Thoracic aorta (tissue), 2 donors: ENCODE results near the gene ZBTB11. TPM values are rescaled to one million over a fixed set of nuclear protein-coding genes. Genes with fewer than 3 reads are reported as not detected.
A peak's percentile ranks its signal among the peaks of the same experiment; 100 is the strongest.
"Not testable (repeated sequence)": the region's sequence is repeated elsewhere in the genome, so short reads cannot be mapped to it uniquely, and the experiment has no call there.

ENCODE experiments used
- ATAC-seq: fragments of 150-250 bp; one replicate; pipeline ENCODE4 v1.8.0; 2017; ENCODE audit warnings: low read depth; ENCODE audit not compliant: insufficient number of reproducible peaks, low FRiP score
- DNase-seq: peaks from one replicate; pipeline ENCODE4 v3.0.0-alpha.2; 2020; ENCODE audit warnings: low spot score
- H3K27ac ChIP-seq, 2 donors: fragments of 200-600 bp; sonication (generic); 1 replicate in 1 of 2; 2 replicates in 1 of 2; pipeline ENCODE4 v1.5.1; 2016; ENCODE audit warnings: mild to moderate bottlenecking in 2 of 2, moderate library complexity in 2 of 2
- H3K27me3 ChIP-seq: fragments of 200-600 bp; sonication (generic); replicated peaks from 2 replicates; pipeline ENCODE4 v1.6.0; 2016; ENCODE audit warnings: mild to moderate bottlenecking; ENCODE audit not compliant: insufficient read depth
- H3K36me3 ChIP-seq: fragments of 200-600 bp; sonication (generic); one replicate; pipeline ENCODE4 v1.5.1; 2016
- H3K4me1 ChIP-seq, 2 donors: fragments of 200-600 bp; sonication (generic); 1 replicate in 1 of 2; 2 replicates in 1 of 2; pipeline versions ENCODE4 v1.5.1 to v1.6.0; 2016; ENCODE audit warnings: low read depth in 2 of 2, mild to moderate bottlenecking in 1 of 2; ENCODE audit not compliant: control insufficient read depth in 1 of 2
- H3K4me3 ChIP-seq: fragments of 200-600 bp; sonication (generic); 2 replicates; pipeline ENCODE4 v1.5.1; 2016; ENCODE audit warnings: mild to moderate bottlenecking
- H3K9me3 ChIP-seq: fragments of 200-600 bp; sonication (generic); 2 replicates; pipeline ENCODE4 v1.5.1; 2016
- CTCF ChIP-seq: fragments of 200-600 bp; sonication (generic); IDR thresholded peaks from one replicate; pipeline ENCODE4 v1.5.1; 2019; ENCODE audit warnings: antibody characterized with exemption
- total RNA-seq, 2 donors: library from RNA; depleted of rRNA; stranded (reverse); fragments of >200 nt; gene quantifications; one replicate each; pipeline versions ENCODE4 v1.1.0 to v1.2.3, GENCODE V29; 2016

ZBTB11 gene
- total RNA-seq, 2 donors from 2014 or later, result 17.7 to 26.6 TPM

- peaks cover 0 to 12% of the 10 kb centered on the region in 2 donors for H3K4me1 ChIP-seq
- peak; percentile 32 for TF ChIP-seq CTCF
- DNase-seq, H3K27ac ChIP-seq, H3K36me3 ChIP-seq, H3K9me3 ChIP-seq, H3K27me3 ChIP-seq, ATAC-seq, H3K4me3 ChIP-seq: not testable (repeated sequence)
Measured at GRCh38 chr3:101693540-101693939, 16.6 kb upstream of the ZBTB11 start.

- H3K9me3 ChIP-seq, DNase-seq, H3K27ac ChIP-seq, ATAC-seq, H3K27me3 ChIP-seq, H3K36me3 ChIP-seq, H3K4me3 ChIP-seq: not testable (repeated sequence)
- peaks cover 0 to 12% of the 10 kb centered on the region in 2 donors for H3K4me1 ChIP-seq
Measured at GRCh38 chr3:101691685-101692671, 15.0 kb upstream of the ZBTB11 start.

- ATAC-seq, result no peak
- no peaks in the 10 kb centered on the region for H3K36me3 ChIP-seq
- no peak overlapping the region for H3K27ac ChIP-seq
- H3K4me1 ChIP-seq, result peaks cover 0 to 12% of the 10 kb centered on the region in 2 donors
- DNase-seq, result no peak
- TF ChIP-seq CTCF, result no peak
- no peaks in the 10 kb centered on the region for H3K9me3 ChIP-seq
- no peaks in the 10 kb centered on the region for H3K27me3 ChIP-seq
- H3K4me3 ChIP-seq, result no peak overlapping the region
Measured at GRCh38 chr3:101690972-101691371, 14.0 kb upstream of the ZBTB11 start.

- ATAC-seq (no peak), DNase-seq (no peak)
- Histone ChIP-seq H3K36me3 (peaks cover 2% of the 10 kb centered on the region), H3K4me3 (no peak overlapping the region), H3K4me1 (peaks cover 7 to 16% of the 10 kb centered on the region in 2 donors), H3K27ac (no peak overlapping the region), H3K9me3 (no peaks in the 10 kb centered on the region), H3K27me3 (no peaks in the 10 kb centered on the region)
- TF ChIP-seq CTCF, result no peak
Measured at GRCh38 chr3:101689286-101689685, 12.4 kb upstream of the ZBTB11 start.

GRCh38 chr3:101687142-101687931 is 10.4 kb upstream of the ZBTB11 start:
- TF ChIP-seq CTCF, result no peak
- H3K9me3 ChIP-seq, result no peaks in the 10 kb centered on the region
- peak overlapping the region; percentile 87 for H3K4me3 ChIP-seq
- no peaks in the 10 kb centered on the region for H3K27me3 ChIP-seq
- no peak for DNase-seq
- peaks cover 11% of the 10 kb centered on the region for H3K36me3 ChIP-seq
- peaks cover 12 to 28% of the 10 kb centered on the region in 2 donors for H3K4me1 ChIP-seq
- no peak for ATAC-seq
- H3K27ac ChIP-seq, result peak overlapping the region; percentile 88 to 91
